ENCODE results near the gene SLC20A1.
"Not testable (repeated sequence)": the region's sequence is repeated elsewhere in the genome, so short reads cannot be mapped to it uniquely, and the experiment has no call there.

The SLC20A1 gene

DNA sequence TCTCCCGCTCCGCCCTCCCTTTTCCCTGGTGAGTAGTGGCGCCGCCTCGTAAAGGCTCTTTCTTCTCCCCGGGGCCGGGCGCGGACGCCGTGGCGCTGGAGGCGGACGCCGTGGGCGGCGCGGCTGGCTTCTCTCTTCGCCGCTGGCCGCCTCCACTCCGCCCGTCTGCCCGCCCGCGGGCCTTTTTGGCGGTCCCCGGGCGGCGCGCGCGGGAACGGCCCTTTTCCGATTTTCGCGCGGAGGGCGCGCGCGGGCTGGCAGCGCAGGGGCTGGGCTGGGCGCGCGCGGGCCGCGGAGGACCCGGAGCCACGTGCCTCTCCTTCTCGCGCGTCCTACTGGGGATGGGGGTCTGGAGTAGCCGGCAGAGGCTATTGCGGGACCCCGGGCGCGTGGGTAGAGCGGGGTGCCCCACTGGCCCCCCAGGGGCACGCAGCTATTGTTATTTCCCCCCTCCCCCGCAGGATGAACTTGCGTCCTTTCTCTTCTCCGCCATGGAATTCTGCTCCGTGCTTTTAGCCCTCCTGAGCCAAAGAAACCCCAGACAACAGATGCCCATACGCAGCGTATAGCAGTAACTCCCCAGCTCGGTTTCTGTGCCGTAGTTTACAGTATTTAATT, 472 bp downstream of the SLC20A1 start:
- no peak for DNase-seq (ENCODE audit: low read depth, low spot score)

DNA sequence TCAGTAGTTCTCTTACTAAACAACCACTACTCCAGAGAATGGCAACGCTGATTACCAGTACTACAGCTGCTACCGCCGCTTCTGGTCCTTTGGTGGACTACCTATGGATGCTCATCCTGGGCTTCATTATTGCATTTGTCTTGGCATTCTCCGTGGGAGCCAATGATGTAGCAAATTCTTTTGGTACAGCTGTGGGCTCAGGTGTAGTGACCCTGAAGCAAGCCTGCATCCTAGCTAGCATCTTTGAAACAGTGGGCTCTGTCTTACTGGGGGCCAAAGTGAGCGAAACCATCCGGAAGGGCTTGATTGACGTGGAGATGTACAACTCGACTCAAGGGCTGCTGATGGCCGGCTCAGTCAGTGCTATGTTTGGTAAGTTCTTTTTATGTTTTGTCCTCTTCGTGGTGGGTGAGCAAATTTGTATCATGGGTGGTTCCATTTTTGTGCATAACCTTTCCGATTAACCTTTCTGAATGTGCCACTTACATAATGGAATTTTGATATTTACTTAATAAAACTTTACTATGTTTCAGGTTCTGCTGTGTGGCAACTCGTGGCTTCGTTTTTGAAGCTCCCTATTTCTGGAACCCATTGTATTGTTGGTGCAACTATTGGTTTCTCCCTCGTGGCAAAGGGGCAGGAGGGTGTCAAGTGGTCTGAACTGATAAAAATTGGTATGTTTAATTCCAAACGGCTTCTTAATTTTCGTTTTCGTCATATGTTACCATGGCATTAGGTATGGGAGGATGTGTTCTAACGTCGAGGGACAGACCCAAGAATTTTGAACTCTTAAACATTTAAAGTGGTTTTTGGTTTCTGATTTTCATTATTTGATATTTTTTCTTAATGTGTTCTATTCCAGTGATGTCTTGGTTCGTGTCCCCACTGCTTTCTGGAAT, 1.3 kb downstream of the SLC20A1 start:
- peak; percentile 46 for DNase-seq (ENCODE audit: low read depth, low spot score)

DNA sequence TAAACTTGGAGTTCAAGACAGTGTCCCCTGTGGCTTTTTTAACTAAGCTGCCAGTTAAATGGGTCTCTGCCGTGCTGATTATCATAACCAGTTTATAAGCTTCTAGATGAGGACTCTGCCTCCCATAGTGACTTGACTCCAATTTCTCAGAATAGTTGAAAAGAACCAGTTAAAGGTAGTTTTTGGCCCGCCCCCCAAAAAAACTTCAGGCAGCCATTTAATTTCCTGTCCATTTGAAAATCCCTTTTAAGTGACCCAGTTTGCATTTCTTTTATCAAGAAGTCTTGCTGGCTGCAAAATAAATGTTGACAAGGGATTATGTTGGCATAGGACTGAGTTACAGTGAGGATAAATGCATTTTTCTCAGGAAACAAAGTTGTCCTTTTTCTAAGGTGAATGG, 2.3 kb downstream of the SLC20A1 start:
- DNase-seq (ENCODE audit: low read depth, low spot score), result peak; percentile 58

DNA sequence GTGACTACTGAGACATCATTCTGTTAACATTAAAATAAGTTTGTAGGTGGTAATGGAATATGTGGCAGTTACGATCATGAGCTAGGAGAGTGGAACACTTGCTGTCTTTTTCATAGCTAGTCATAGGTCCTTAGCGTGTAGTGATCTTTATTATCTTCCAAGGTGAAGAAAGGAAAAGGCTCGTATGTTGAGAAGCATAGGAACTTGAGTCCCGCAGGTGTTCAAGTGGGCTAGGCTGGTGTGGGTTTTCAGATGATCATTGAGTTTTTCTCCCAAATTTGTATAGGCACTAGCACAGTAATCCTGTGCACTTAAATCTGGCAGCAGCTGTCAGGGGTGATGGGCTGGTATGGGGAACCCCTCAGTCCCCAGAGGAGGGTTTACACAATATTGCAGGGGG, 10.9 kb downstream of the SLC20A1 start:
- no peak for DNase-seq (ENCODE audit: low read depth, low spot score)

DNA sequence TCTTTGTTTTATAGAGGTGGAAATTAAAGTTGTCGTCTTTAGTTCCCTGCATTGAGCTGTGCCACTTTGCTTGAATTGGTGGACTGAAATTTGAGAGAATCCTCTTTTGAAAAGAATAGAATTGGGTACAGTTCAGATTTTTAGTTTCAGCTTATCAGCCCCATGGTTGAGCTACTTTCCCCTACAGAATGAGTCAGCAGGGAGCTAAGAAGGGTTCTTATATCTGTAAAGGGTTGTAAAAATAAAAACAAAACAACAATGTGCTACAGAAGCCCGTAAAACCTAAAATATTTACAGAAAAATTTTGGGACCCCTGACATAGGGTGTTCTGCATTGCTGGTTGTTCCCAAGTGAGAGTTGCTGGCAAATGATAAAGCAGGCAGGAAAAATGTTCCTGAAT, 12.6 kb downstream of the SLC20A1 start:
- no peak for DNase-seq (ENCODE audit: low read depth, low spot score)

DNA sequence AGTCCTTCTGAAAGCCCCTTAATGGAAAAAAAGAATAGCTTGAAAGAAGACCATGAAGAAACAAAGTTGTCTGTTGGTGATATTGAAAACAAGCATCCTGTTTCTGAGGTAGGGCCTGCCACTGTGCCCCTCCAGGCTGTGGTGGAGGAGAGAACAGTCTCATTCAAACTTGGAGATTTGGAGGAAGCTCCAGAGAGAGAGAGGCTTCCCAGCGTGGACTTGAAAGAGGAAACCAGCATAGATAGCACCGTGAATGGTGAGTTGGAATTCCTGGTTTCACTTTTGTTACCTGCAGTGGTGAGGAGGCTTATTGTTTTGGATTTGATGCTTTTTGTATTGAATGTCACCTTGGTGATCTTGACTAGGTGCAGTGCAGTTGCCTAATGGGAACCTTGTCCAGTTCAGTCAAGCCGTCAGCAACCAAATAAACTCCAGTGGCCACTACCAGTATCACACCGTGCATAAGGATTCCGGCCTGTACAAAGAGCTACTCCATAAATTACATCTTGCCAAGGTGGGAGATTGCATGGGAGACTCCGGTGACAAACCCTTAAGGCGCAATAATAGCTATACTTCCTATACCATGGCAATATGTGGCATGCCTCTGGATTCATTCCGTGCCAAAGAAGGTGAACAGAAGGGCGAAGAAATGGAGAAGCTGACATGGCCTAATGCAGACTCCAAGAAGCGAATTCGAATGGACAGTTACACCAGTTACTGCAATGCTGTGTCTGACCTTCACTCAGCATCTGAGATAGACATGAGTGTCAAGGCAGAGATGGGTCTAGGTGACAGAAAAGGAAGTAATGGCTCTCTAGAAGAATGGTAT, 13.3 kb downstream of the SLC20A1 start:
- no peak for DNase-seq (ENCODE audit: low read depth, low spot score)

DNA sequence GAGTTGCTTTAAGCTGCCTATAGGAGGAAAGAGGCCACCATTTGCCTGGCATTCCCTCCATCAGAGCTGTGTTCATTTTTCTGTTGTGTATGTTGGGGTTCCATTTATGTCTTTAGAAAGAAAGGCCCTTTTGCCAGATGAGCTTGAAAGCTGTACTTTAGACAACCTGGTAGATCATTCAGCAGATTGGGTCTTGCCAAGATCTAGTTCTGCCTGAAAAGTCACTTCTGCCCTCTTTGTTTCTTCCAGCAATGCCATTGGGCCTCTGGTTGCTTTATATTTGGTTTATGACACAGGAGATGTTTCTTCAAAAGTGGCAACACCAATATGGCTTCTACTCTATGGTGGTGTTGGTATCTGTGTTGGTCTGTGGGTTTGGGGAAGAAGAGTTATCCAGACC, 14.4 kb downstream of the SLC20A1 start:
- no peak for DNase-seq (ENCODE audit: low read depth, low spot score)

DNA sequence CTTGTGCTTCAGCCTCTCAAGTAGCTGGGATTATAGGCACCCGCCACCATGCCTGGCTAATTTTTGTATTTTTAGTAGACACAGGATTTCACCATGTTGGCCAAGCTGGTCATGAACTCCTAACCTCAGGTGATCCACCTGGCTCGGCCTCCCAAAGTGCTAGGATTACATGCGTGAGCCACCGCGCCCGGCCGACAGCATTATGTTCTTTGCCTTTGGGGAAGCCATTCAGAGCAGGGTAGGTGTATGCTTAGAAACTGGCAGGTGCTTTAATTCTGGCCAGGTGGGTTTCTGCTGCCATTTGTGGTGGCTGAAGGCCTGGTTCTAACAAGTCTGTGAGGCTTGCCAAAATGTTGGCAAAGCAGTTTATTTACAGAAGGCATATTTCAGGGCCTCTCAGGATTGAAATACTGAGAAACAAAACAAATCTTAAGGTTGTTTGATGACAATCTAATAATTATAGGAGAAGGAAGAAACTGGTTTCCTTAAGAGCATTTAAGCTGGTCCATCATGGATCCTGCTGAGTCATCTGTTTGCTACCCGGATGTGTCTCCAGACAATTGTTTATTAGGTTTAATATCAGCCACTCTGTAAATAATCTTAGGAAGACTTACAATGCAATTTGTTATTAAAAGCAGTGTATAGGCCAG, 16.0 kb downstream of the SLC20A1 start:
- DNase-seq (ENCODE audit: low read depth, low spot score), result no peak

DNA sequence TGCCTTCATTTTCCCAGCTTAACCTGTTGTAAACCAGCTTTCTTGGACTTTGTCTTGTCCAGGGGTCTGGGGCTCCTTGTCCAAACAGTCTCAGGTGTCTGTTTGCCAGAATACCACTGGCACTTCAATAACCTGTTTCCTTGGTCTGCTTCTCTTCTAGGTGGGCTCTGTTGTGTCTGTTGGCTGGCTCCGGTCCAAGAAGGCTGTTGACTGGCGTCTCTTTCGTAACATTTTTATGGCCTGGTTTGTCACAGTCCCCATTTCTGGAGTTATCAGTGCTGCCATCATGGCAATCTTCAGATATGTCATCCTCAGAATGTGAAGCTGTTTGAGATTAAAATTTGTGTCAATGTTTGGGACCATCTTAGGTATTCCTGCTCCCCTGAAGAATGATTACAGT, 17.0 kb downstream of the SLC20A1 start:
- no peak for DNase-seq (ENCODE audit: low read depth, low spot score)

DNA sequence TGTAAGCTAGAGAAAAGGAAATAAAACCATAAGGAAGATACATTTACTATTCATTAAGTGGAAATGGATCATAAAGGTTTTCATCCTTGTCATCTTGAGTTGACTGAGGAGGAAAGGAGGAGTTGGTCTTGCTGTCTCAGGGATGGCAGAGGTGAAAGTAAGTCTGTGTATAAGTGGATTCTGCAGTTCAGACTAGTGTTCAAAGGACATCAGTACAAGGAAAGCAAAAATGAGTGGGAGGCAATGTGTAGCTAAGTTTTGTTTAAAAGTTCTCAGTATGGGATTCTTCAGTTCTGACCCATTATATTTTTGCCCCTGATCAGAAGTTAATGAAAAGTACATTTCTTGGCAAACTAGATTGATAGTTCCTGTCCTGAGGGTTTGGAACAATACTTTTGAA, 18.9 kb downstream of the SLC20A1 start:
- no peak for DNase-seq (ENCODE audit: low read depth, low spot score)

DNA sequence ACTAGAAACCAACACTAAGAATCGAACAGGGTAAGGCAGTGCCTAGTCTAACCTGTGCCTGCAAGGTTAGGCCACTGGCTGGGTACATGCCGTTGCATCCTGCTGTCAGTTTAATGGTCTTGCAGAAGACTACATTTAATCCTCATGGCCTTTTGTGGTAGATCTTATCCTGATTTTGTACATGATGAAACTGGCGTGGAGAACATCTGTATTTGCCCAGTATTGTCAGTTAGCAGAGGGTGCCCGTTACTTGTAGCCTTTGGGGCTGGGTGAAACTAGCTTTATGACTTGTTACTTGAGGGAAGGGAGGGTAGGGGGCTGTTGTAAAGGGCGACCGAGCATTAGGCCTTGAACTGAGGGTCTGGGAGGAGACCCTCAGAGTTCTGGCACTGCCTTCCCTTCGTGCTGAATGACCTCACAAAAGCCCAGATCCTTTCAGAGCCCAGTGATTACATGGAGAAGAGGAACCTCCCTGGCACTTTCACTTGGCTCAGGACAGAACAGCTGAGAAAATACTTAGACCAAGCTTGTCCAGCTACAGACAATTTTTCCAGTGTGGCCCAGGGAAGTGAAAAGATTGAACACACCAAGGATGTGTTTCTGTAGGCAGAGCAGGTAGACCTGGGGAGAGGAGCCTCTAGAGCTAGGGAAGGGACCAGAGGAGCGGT, 19.5 kb downstream of the SLC20A1 start:
- DNase-seq (ENCODE audit: low read depth, low spot score), result no peak

DNA sequence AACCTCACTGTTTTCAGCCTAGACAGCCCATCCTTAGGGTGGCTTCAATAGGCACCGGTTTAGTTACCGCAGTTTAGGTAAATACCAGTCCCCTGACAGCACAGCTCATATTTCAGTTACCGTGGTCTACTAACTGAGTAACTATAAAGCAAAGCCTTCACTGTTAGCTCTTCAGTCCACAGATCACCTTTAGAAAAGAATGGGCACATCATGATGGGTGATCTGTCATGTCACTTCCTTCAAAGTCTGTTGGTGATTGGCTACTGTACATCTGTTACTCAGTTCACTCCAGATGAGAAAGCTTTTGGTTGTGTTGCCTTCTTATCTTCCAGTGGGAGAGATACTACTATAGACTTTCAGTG, 21.0 kb downstream of the SLC20A1 start:
- DNase-seq (ENCODE audit: low read depth, low spot score), result no peak

DNA sequence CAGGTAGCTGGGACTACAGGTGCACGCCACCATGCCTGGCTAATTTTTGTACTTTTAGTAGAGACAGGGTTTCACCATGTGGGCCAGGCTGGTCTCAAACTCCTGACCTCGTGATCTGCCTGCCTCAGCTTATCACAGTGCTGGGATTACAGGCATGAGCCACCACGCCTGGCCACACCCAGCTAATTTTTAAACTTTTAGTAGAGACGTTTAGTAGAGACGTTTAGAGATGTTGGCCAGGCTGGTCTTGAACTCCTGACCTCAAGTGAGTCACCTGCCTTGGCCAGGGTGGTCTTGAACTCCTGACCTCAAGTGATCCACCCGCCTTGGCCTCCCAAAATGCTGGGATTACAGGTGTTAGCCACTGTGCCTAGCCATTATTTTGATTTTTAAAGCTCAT, 21.8 kb downstream of the SLC20A1 start:
- not testable (repeated sequence) for DNase-seq (ENCODE audit: low read depth, low spot score)

DNA sequence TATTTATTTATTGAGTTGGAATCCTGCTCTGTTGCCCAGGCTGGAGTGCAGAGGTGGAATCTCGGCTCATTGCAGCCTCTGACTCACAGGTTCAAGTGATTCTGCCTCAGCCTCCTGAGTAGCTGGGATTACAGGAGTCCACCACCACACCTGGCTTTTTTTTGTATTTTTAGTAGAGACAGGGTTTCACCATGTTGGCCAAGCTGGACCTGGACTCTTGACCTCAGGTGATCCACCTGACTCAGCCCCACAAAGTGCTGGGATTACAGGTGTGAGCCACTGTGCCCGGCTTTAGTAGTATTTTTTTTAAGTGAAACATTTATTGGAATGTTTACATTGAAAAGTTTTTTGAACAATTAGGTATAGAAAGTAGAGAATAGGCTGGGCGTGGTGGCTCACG, 23.9 kb downstream of the SLC20A1 start:
- DNase-seq (ENCODE audit: low read depth, low spot score), result no peak

DNA sequence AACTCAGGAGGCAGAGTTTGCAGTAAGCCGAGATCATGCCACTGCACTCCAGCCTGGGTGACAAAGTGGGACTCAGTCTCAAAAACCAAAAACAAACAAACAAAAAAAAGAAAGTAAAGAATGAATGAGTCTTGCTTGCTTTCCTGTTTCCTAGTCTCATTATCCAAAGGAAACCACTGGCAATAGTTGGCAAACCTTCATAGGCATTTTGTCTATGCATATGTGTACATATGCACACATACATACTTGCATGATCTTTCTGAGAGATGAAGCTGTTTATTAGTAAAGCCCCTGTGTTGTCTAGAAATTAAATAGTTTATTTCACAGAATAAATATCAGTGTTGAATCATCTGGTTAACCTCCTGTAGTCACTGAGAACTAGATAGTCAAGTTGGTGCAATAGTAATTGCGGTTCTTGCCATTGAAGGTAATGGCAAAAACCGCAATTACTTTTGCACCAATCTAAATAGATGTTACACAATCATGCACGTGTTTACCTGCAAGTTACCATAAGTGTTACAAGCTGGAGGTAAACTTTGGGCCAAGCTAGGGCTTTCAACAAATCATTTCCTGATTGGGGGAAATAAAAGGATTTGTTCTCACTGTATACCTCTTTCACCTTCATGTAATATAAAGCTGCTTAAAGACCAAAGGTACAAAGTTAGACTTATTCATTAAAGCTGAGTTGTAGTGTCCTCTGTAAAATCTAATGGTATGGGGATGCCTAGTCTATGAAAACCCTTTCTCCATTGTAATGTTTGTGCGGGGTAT, 24.7 kb downstream of the SLC20A1 start:
- DNase-seq (ENCODE audit: low read depth, low spot score), result no peak

DNA sequence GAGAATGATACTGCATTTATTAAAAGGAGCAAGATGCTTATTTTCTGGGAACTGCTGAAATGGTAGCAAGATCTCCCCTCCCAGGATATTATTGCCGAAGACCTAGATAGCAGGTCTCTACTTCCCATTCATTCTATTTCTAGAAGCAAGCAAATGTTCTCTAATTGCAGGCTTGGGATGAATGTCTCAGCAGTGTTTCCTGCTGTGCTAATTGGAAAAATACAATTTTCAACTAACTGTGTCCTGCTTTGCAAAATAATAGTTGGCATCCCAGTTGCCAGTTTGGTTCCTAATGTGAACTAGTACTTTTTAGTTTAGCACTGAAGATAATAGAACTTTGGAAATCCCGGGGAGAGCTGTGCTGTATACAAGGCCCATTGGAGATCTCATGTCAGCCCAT, 26.1 kb downstream of the SLC20A1 start:
- no peak for DNase-seq (ENCODE audit: low read depth, low spot score)

DNA sequence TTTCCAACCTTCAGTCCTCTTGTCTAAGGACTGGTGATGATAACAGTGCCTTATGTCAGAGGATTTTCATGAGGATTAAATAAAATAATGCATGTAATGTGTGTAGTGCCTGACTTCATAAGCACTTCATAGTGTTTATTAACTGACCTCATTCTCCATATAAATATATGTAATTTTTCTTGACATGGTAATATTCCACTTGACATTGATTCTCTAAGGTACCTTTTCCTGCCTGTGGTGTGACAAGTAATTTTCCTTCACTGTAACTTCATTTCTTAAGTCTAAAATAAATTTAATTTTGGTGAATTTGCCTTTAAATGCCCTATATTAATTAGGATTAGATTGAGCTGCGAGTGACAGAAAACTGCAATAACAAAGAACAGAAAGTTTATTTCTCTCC, 27.3 kb downstream of the SLC20A1 start:
- DNase-seq (ENCODE audit: low read depth, low spot score), result no peak

DNA sequence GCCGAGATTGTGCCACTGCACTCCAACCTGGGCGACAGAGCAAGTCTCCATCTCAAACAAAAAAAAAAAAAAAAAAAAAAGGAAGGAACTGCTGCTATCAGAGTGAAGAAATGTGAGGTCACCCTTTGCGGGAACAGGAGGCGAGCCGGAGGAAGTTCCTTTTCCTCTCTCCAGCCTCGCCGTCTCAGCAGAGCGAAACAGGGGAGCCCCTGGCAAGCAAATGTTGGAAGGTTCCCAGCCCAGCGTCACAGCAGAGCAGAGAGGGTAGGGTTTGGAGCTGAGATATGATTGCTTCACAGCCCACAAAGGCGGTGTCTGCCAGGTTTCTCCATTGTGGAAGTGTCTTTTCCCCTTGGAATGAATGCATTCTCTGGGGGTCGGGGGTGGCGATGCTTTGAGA, 28.5 kb downstream of the SLC20A1 start:
- DNase-seq (ENCODE audit: low read depth, low spot score), result no peak

DNA sequence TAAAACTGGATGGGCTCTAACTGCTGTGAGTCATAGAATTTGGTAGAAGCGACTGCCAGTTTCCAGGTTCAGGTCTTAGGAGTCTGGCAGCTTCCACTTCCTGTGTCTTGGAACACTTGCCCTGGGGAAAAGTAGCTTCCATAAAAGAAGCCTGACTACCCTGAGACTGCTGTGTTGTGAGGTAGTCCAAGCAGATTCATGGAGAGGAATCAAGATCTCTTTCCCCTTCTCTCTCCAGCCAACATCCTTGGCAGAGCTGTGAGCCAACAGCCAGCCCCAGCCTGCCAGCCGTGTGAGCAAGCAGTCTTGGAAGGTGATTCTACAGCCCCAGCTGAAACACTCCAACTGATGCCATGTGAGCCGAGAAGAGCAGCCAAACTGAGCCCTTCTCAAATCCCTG, 33.7 kb downstream of the SLC20A1 start:
- DNase-seq (ENCODE audit: low read depth, low spot score), result peak; percentile 65

DNA sequence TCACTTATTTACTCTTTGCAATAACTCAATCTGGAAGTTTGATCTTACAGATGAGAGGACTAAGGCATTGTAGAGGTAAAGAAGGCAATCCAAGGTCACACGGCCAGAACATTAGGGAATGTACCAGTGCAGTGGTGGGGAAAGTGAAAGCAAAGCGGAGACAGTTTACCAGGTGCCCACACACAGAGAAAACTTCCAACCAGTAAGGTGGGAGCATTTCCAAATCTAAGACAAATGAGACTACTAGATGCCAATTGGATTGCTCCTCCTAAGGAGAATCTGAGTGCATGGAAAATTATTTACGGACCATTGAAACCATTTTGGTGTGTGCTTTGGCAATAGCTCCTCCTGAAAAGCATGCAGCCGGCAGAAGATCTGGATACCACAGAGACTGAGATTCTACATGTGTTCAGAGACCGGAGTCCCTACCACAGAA, 34.9 kb downstream of the SLC20A1 start:
- peak; percentile 21 for DNase-seq (ENCODE audit: low read depth, low spot score)

DNA sequence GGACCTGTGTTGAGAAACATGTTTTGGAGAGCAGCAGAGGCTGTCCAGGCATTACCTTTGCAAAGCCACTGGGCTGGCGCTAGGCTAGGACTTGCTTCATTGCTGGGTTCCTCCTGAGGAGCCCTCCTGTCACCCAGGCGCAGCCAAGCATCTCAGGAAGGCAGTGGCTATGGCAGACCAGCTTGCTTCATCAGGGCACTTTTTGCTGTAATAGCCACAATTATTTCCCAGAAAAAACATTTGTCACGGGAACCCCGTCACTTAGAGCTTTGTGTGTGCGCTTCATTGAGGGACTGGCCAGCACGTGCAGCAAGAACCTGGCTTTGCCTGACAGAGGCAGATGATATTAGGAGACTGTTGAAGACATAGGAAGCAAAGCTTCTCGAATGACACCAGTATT, 36.4 kb downstream of the SLC20A1 start:
- DNase-seq (ENCODE audit: low read depth, low spot score), result no peak
